HepG2 (cell line): ENCODE results near the gene EBF4. TPM values are rescaled to one million over a fixed set of nuclear protein-coding genes. Genes with fewer than 3 reads are reported as not detected.

Experiments
- CERS6 ChIP-seq: sonication (generic); formaldehyde crosslinking; IDR thresholded peaks from 2 replicates; pipeline ENCODE4 v1.5.0; 2020; ENCODE audit warnings: missing genetic modification reagents
- FOSL2 ChIP-seq: sonication (generic); formaldehyde crosslinking; IDR thresholded peaks from 2 replicates; pipeline ENCODE4 v1.4.0; 2020; ENCODE audit warnings: missing genetic modification reagents
- JUNB ChIP-seq: sonication (generic); formaldehyde crosslinking; IDR thresholded peaks from 2 replicates; pipeline ENCODE4 v1.8.0; 2022; ENCODE audit warnings: missing genetic modification reagents, mild to moderate bottlenecking, borderline replicate concordance
- LRRFIP1 ChIP-seq: sonication (generic); formaldehyde crosslinking; conservative IDR thresholded peaks from 2 replicates; pipeline ENCODE4 v1.4.0; 2020; ENCODE audit warnings: missing genetic modification reagents
- MAFK ChIP-seq, 2 experiments: IDR thresholded peaks in 1 of 2; conservative IDR thresholded peaks in 1 of 2; 2 replicates each; pipeline ENCODE4 v1.6.1; 2011; ENCODE audit warnings: improper control_type of control experiment in 2 of 2, low read length in 2 of 2
- MNT ChIP-seq: fragments of 450-650 bp; IDR thresholded peaks from 2 replicates; pipeline ENCODE4 v1.6.1; 2016
- PAWR ChIP-seq: sonication (generic); formaldehyde crosslinking; IDR thresholded peaks from 2 replicates; pipeline ENCODE4 v1.4.0; 2020; ENCODE audit warnings: missing genetic modification reagents, mild to moderate bottlenecking, borderline replicate concordance
- PPARG ChIP-seq: conservative IDR thresholded peaks from 2 replicates; pipeline ENCODE4 v1.6.1; 2016; ENCODE audit warnings: missing biosample characterization, missing genetic modification reagents
- PRDM10 ChIP-seq: sonication (generic); formaldehyde crosslinking; IDR thresholded peaks from 2 replicates; pipeline ENCODE4 v1.4.0; 2020; ENCODE audit warnings: low read depth, missing genetic modification reagents
- SOX5 ChIP-seq: IDR thresholded peaks from 2 replicates; pipeline ENCODE4 v1.6.1; 2016; ENCODE audit warnings: borderline replicate concordance
- SP5 ChIP-seq: IDR thresholded peaks from 2 replicates; pipeline ENCODE4 v1.6.1; 2016; ENCODE audit warnings: low read depth, borderline replicate concordance
- TBP ChIP-seq: sonication (generic); formaldehyde crosslinking; IDR thresholded peaks from 2 replicates; pipeline ENCODE4 v1.5.0; 2020; ENCODE audit warnings: missing genetic modification reagents
- TCF12 ChIP-seq, 2 experiments: fragments of 450-650 bp in 1 of 2; sonication (generic) in 1 of 2; formaldehyde crosslinking in 1 of 2; IDR thresholded peaks; 2 replicates each; pipeline versions ENCODE4 v1.6.1 to v1.8.0; 2017 to 2022; ENCODE audit warnings: antibody characterized with exemption in 1 of 2, mild to moderate bottlenecking in 1 of 2, missing genetic modification reagents in 1 of 2, moderate library complexity in 1 of 2
- ZBTB21 ChIP-seq: sonication (generic); formaldehyde crosslinking; IDR thresholded peaks from 2 replicates; pipeline ENCODE4 v1.4.0; 2020; ENCODE audit warnings: missing genetic modification reagents
- ZBTB4 ChIP-seq: sonication (generic); formaldehyde crosslinking; IDR thresholded peaks from 2 replicates; pipeline ENCODE4 v1.4.0; 2020; ENCODE audit warnings: missing genetic modification reagents, mild to moderate bottlenecking, borderline replicate concordance
- ZNF263 ChIP-seq: sonication (generic); formaldehyde crosslinking; IDR thresholded peaks from 2 replicates; pipeline ENCODE4 v1.4.0; 2020; ENCODE audit warnings: missing genetic modification reagents
- ZNF572 ChIP-seq: sonication (generic); formaldehyde crosslinking; IDR thresholded peaks from 2 replicates; pipeline ENCODE4 v1.5.1; 2020; ENCODE audit warnings: mild to moderate bottlenecking, missing genetic modification reagents
- ZNF75D ChIP-seq: sonication (generic); formaldehyde crosslinking; IDR thresholded peaks from 2 replicates; pipeline ENCODE4 v1.8.1; 2023; ENCODE audit warnings: missing genetic modification reagents, mild to moderate bottlenecking, borderline replicate concordance
- polyA plus RNA-seq, 8 experiments: library from polyadenylated mRNA; depleted of rRNA in 3 of 8; stranded (reverse) in 7 of 8; unstranded in 1 of 8; fragments of >200 nt; fragmentation: Illumina TruSeq in 4 of 8; extraction: Trizol in 4 of 8; gene quantifications; 2 replicates each; pipeline versions ENCODE4 v1.2.1 to v1.2.3, GENCODE V29; 2011 to 2016; ENCODE audit warnings: low read depth in 4 of 8, missing spikeins in 1 of 8, mixed read lengths in 1 of 8; ENCODE audit not compliant: insufficient read depth in 1 of 8
- total RNA-seq, 5 experiments: library from RNA; depleted of rRNA; stranded (reverse); fragments of >200 nt; fragmentation: Illumina TruSeq; extraction: Trizol; gene quantifications; 2 replicates each; pipeline ENCODE4 v1.2.3, GENCODE V29; 2016; ENCODE audit warnings: low read depth in 1 of 5

Gene EBF4
- total and polyA plus RNA-seq, 2 of the 13 experiments (the other 11 are each of a cell fraction or from before 2014, with no cell fraction given): 0.84 to 2.2 TPM

- TF ChIP-seq PRDM10 (CRISPR knock-in tag) (0 out of 2 replicates have a peak, but pooled peaks have one; percentile 9), CERS6 (CRISPR knock-in tag) (0 out of 2 replicates have a peak, but pooled peaks have one; percentile 62), FOSL2 (CRISPR knock-in tag) (no peak), PPARG (CRISPR knock-in tag) (no peak), SP5 (CRISPR knock-in tag) (no peak), TCF12 (IDR thresholded peaks at IDR 0.05) (no peak), TCF12 (CRISPR knock-in tag; IDR thresholded peaks at IDR 0.05) (no peak), MNT (no peak), MAFK (conservative IDR thresholded peaks at IDR 0.05 in 1 of 2, IDR thresholded peaks at IDR 0.05 in 1 of 2; ENCODE audit: low read length in 2 of 2) (no peak), PAWR (no peak), JUNB (no peak), ZBTB4 (CRISPR knock-in tag) (no peak), LRRFIP1 (CRISPR knock-in tag) (no peak), TBP (CRISPR knock-in tag) (no peak), ZBTB21 (CRISPR knock-in tag) (no peak), ZNF263 (peak; percentile 33; the same call in 1 of the 2 replicates), ZNF572 (CRISPR knock-in tag) (peak; percentile 83; the same call in 1 of the 2 replicates), ZNF75D (no peak), SOX5 (CRISPR knock-in tag) (no peak)
Observed at GRCh38 chr20:2654384-2654822, 38.2 kb upstream of the EBF4 start (continued).
